GM12892 (cell line): ENCODE data around the gene NKAPL.

ENCODE experiments used
- DNase-seq: peaks from one replicate; pipeline ENCODE4 v3.0.0; 2011; ENCODE audit not compliant: insufficient read length
- FAIRE-seq: peaks from 2 replicates; lab custom pipeline; 2011; peaks lifted over from hg19 to GRCh38; lab: Jason Lieb, UNC
- POLR2A ChIP-seq: IDR thresholded peaks from 2 replicates; pipeline ENCODE4 v1.6.1; 2011; ENCODE audit warnings: low read depth, low read length, control low read depth
- POLR2AphosphoS5 ChIP-seq: IDR thresholded peaks from 2 replicates; pipeline ENCODE4 v1.6.1; 2011; ENCODE audit warnings: low read depth, low read length, control low read depth
- TAF1 ChIP-seq: IDR thresholded peaks from 2 replicates; pipeline ENCODE4 v1.6.1; 2011; ENCODE audit warnings: low read depth, mild to moderate bottlenecking, control low read depth, low read length, borderline replicate concordance

NKAPL gene

DNA sequence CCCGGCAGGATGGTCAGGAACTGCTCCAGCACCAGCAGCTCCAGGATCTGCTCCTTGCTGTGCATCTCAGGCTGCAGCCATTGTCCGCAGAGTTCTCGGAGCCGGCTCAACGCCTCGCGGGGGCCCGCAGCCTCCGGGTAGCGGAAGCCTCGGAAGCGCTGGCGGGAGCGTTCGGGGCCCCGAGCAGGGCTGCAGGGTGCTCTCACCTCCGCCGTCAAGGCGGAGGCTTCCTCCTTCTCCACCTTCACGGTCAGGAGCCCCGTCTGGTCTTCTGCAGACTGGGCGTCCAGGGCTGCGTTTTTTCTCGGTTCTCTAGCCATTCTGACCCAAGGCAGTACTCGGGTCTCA, 7.5 kb upstream of the NKAPL start:
- FAIRE-seq (no peak), DNase-seq (peak; percentile 36)
- no peak for TF ChIP-seq TAF1
- TF ChIP-seq POLR2A: no peak
- TF ChIP-seq POLR2AphosphoS5: no peak

DNA sequence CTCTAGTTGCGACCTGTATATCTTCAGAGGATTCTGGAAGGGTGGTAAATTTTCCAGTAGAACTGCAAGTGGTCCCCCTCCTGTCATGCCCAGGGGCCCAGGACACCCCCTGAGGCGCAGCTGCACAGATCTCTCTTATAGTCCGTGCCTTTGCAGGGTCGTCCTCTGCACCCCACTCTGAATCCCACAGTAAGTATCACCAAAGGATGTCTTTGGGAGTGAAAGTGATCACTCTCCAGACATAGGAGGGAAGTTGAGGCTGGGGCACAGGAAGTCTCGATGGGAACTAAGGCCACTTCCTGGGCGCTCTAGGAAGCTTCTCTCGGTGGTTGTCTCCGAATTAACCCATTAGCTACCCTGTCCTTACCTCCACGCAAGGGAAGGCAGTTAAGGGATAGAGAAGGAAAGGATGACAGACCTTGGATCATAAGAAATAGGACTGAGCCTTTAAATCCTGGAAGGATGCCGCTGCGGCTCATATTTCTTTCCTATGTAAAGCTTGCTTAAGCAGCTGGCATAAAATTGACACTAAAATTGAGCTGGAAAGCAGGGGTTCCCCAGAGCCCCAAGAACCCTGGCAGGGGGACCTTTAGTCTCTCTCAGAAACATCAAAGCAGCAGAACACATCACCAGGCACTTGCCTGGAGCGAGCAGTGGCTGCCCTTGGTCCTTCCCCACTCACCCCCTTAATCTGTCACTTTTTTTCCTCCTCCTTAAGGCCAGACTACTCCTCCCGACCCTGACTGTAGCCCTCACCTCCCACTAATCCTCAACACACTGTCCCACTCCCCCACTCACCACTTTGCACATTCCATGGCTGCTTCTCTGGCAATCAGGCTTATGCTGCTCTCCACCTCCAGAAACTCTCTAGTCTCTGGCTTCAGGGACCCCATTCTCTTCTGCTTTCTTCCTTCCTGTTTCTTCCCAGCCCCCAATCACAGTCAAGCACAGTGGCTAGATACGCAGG, 6.8 kb upstream of the NKAPL start, which contains the start of gene ZKSCAN4:
TSS of gene ZKSCAN4 (minus strand) at position 261 of the 967 bp plus-strand sequence. CDS start 289 bp downstream, outside the sequence.
- FAIRE-seq (peak; percentile 46), DNase-seq (peak; percentile 45)
- peak; percentile 41; the same call in 1 of the 2 replicates for TF ChIP-seq POLR2AphosphoS5
- TF ChIP-seq TAF1: peak; percentile 65; the same call in 1 of the 2 replicates
- TF ChIP-seq POLR2A: peak; percentile 58; the same call in 1 of the 2 replicates

DNA sequence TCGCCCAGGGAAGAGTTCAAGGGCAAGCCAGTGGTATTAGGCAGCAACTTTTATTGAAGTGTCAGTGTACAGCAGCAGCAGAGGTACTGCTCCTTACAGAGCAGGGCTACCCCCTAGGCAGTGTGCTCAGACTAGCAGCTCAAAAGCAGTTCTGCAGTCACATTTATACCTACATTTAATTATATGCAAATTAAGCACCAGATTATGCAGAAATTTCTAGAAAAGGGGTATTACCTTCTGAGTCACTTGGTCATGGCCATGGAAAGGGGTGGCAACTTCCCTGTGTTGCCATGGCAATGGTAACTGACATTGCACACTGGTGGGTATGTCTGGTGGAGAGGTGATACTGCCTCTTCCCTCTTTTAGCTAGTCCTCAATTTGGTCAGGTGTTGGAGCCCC, 5.0 kb upstream of the NKAPL start:
- FAIRE-seq: no peak
- TF ChIP-seq TAF1 (no peak), POLR2A (peak; percentile 37; the same call in 1 of the 2 replicates)
- no peak for DNase-seq

DNA sequence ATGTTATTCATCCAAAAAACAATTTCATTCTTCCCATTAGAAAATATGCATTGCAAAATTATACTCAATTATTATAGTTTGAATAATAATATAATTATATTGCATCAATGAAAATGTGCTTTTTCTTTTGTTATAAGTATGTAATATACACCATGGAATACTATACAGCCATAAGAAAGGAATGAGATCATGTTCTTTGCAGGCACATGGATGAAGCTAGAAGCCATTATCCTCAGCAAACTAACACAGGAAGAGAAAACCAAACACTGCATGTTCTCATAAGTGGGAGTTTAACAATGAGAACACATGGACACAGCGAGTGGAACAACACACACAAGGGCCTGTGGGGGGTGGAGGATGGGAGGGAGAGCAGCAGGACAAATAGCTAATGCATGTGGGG, 2.1 kb upstream of the NKAPL start:
- TF ChIP-seq TAF1 (no peak), POLR2AphosphoS5 (no peak), POLR2A (no peak)
- no peak for DNase-seq
- FAIRE-seq: no peak

DNA sequence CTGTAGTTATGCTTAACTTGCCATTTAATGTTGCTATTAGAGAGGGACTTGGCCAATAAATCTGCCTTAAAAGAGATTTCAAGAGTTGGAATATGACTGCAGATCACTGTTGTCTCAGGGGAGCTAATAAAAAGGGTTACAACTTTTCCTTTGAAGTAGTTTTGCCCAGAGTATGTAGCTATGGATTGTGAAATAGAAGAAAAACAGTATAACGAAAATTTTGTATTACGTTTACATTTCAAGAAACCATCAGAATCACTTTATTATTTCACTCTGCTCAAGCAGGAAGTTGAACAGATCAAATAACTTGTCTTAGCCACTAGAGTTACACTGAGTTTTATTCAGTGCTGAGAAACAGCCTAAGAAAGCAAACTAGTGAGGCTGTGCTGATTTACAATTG, 4.8 kb downstream of the NKAPL start:
- no peak for DNase-seq
- TF ChIP-seq POLR2A (no peak), POLR2AphosphoS5 (no peak)
- FAIRE-seq: no peak

DNA sequence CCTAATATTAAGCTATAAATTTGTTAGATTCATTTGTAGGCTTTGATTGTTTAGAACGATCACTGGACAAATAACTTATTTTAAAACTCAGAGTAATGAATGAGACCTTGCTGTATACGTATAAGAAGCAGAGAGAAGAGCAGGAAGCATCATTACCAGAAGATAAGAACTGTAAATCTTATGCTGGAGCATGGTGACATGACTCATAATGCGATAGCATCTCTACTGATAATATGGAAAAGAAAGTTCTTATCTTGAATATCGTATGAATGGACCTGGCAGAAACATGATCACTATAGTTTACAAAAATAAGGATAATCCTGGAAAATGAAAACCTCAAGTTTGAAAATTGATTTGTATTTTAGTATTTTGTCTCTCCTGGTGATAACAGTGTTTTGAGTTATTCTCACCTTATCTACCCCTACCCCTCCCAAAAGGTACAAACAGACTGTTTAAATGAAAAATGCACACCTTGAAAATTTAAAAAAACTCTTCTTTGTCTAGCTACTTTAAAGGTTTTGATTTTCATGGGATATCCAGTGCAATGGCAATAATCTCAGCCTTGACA, 5.8 kb downstream of the NKAPL start:
- FAIRE-seq: no peak
- DNase-seq: no peak
- no peak for TF ChIP-seq POLR2AphosphoS5
- no peak for TF ChIP-seq POLR2A
- TF ChIP-seq TAF1: no peak

DNA sequence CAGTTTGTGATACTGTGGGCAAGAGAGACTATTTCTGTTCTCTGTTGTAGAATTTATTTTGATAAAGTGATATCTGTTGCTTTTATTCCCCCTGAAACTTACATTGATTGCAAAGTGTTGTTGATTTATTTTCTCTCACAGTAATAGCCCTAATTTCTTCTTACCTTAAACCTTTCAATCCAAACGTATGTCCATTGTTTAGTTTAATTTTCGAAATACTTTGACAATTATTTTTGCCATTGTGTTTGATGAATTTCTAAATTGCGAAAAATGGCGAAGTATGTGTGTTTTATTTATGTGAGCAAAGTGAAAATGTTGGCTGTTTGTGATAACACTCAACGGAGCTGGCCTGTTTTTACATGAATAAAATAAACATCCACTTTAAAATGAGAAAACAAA, 7.5 kb downstream of the NKAPL start:
- no peak for TF ChIP-seq POLR2A
- no peak for TF ChIP-seq POLR2AphosphoS5
- TF ChIP-seq TAF1: no peak
- FAIRE-seq: no peak

DNA sequence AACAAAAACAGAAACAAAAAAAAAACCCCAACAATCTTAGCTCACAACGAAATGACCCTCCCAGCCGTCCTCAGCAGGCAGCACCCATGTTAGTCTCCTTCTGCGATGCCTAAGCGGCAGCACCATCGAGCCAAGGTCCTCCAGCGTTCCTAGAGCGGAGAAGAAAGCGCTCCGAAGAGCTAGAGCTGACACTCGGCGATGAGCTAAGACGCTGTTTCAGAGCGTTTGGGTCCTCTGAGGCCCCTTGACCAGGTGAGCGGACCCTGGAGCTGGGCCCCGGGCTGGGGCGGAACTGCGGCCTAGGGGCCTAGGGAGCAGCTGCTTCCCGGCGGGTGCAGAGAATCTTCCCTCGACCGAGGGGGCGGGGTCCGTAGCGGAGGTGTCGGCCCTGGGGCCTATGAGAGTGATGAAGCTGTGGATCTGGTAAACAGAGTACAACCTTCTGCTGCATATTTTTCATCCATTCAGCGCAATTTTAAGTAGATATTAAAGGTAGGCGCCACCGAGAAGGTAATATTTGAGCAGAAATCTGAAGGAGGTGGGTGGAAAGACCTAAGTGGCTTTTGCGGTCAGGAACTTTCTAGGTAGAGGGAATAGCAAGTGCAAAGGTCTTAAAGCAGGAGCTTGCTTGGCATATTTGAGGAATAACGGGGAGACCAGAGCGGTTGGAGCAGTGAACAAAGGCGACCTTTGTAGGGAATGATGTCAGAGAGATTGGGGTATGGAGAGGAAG, 8.0 kb downstream of the NKAPL start, which contains the start of gene ZSCAN26:
TSS of gene ZSCAN26 (plus strand) at position 182 of the 733 bp plus-strand sequence. CDS start 4,777 bp downstream, outside the sequence.
- DNase-seq (peak; percentile 52), FAIRE-seq (peak; percentile 95)
- TF ChIP-seq POLR2A: peak; percentile 87
- peak; percentile 74; the same call in 1 of the 2 replicates for TF ChIP-seq TAF1
- TF ChIP-seq POLR2AphosphoS5: peak; percentile 76; the same call in 1 of the 2 replicates

More for the DNA sequence above, 7.5 kb downstream of the NKAPL start:
- DNase-seq: no peak

DNA sequence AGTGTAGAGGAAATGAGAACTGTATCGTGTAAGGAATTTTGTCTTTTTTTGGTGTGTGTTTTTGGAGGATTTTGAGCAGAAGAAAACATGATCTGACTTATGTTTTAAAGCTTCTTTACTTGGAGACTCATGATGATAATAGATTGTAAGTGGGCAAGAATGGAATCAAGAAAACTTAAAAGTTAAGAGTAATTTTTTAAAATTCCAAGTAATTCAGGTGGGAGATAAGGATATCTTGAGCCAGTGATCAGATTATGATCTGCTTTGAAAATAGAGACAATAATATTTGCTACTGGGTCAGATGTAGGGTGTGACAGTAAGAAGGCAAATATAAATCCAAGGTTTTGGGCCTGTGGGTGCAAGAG, 8.6 kb downstream of the NKAPL start:
- TF ChIP-seq POLR2AphosphoS5 (no peak), TAF1 (no peak), POLR2A (no peak)
- DNase-seq (no peak), FAIRE-seq (no peak)

DNA sequence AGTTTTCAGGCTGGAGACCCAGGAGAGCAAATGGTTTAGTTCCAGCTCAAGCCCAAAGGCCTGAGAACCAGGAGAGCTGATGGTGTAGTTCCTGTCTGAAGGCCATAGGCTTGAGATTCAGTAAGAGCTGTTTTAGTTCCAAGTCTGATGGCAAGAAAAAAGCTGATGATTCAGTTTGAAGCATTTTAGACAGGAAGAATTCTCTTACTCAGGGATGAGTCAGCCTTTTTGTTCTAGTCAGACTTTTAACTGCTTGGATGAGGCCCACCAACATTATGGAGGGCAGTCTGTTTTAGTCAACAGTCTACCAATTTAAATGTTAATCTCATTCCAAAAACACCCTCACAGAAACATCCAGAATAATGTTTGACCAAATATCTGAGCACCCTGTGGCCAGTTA, 10.4 kb downstream of the NKAPL start:
- no peak for FAIRE-seq
- DNase-seq: no peak

DNA sequence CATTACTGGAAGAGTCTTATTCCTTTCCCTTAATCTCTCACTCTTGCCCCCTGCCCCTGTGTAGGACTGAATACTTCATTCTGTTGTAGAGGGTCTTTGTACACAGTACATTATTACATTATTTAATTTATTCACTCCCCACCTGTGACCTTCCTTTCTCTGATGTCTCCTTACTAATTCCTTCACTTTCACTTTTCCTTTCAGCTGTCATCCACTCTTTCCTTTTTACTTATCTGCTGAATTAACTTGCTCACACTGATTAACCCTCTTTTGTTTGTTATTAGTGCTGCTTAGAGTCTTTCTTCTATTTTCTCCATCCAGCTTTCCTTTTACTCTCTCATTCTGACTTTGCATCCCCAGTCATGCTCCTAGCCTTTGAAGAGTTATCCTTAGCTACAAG, 15.8 kb downstream of the NKAPL start:
- FAIRE-seq: no peak
- TF ChIP-seq TAF1: no peak
- TF ChIP-seq POLR2AphosphoS5: no peak
- TF ChIP-seq POLR2A: no peak
- no peak for DNase-seq

More for the DNA sequence above, 10.4 kb downstream of the NKAPL start:
- TF ChIP-seq TAF1 (no peak), POLR2AphosphoS5 (no peak)
